NCI-H2029 treated with DMSO at 0.1 percent for 48 hours (cell line): ENCODE measurements around the gene TOR2A.

Experiments
- DNase-seq: peaks from one replicate; lab custom pipeline; 2025; lab: John Stamatoyannopoulos, UW

Gene TOR2A

GRCh38 chr9:127698985-127699670 lies 36.0 kb downstream of the TOR2A start:
- DNase-seq: peak; percentile 93

GRCh38 chr9:127698386-127698785 lies 36.7 kb downstream of the TOR2A start:
- no peak for DNase-seq

GRCh38 chr9:127697575-127697974 lies 37.5 kb downstream of the TOR2A start:
- DNase-seq: no peak

DNA sequence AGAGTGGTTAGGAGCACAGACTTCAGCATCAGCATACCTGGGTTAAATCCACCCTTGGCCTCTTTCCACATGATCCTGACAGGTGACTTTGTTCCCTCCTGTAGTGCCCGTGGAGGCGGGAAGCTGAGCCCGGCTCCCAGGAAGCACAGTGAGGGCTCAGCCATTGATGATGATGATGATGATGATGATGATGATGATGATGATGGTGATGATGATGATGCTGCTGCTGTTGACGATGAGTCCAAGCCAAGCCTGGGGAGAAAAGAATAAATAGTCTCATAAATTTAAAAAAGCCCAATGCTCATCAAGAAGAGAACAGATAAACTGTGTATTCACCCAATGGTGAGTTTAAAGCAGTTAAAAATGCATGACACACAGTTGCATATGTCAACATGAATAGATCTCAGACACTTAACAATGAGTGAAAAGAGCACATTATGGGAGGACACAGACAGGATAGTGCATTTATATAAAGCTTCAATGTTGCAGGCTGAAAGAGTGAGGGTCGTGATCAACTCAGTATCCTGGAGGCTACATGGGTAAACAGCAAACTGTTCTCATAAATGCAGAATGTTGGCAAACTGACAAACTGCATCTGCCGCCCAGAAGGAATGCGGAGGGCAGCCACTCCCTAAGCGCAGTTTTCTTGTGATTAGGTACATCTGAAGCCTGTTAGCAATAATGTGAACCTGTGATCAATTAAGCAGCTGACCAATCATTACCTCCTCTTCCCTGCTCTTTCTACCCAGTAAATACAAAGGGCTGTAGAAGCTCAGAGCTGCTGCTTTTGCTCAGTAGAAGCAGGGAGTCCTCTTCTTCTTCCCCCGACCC lies 40.0 kb downstream of the TOR2A start:
- no peak for DNase-seq

GRCh38 chr9:127693697-127694096 lies 41.4 kb downstream of the TOR2A start:
- no peak for DNase-seq

- no peak for DNase-seq
These were observed 42.0 kb downstream of the TOR2A start for GRCh38 chr9:127693143-127693542.

- DNase-seq: no peak
These were observed 43.0 kb downstream of the TOR2A start for GRCh38 chr9:127692071-127692470.

DNA sequence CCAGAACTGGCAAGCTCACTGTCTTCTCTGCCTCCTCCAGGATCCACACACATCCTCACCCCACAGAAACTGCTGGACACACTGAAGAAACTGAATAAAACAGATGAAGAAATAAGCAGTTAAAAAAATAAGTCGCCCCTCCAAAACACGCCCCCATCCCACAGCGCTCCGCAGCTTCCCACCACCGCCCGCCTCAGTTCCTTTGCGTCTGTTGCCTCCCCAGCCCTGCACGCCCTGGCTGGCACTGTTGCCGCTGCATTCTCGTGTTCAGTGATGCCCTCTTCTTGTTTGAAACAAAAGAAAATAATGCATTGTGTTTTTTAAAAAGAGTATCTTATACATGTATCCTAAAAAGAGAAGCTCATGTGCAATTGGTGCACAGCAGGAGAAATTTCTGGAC lies 44.4 kb downstream of the TOR2A start:
- DNase-seq: no peak

- DNase-seq: no peak
These were observed 45.6 kb downstream of the TOR2A start for GRCh38 chr9:127689329-127690000.

- peak; percentile 18 for DNase-seq
These were observed 48.4 kb downstream of the TOR2A start for GRCh38 chr9:127686461-127687393.

DNA sequence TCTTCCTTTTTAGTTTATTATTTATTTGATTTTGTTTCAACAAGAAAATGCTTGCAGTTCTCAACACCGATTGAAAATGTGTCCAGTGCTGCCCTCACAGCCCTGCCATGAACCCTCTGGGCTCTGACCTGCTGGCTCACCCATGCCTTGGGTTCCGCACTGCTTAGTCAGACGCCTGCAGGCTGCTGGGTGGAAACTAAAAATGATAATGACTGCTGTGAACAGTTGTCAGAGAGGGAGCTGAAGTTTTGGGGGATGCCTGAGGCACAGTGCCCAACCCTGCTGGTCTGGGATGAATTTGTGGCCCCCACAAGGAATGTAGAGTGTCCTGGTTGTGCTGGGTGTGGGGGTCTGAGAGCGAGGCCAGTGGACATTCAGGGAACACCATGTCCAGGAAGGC lies 50.5 kb downstream of the TOR2A start:
- DNase-seq: no peak

GRCh38 chr9:127683723-127684122 lies 51.4 kb downstream of the TOR2A start:
- DNase-seq: no peak

- no peak for DNase-seq
These were observed 52.5 kb downstream of the TOR2A start for GRCh38 chr9:127682351-127683136.
